Ovary (tissue), 9 donors: ENCODE measurements around the gene KRT80. TPM values are rescaled to one million over a fixed set of nuclear protein-coding genes. Genes with fewer than 3 reads are reported as not detected.

Experiments
- DNase-seq, 5 donors: peaks; one replicate each; pipeline ENCODE4 v3.0.0-alpha.2; 2019 to 2020
- H3K27ac ChIP-seq, 2 donors: fragments of 200-600 bp; one replicate each; pipeline versions ENCODE4 v1.5.1 to v1.8.0; 2019 to 2022
- H3K27me3 ChIP-seq: fragments of 200-600 bp; one replicate; pipeline ENCODE4 v1.8.0; 2022
- H3K36me3 ChIP-seq: fragments of 200-600 bp; sonication (generic); one replicate; pipeline ENCODE4 v1.5.1; 2019
- H3K4me1 ChIP-seq: one replicate; pipeline ENCODE4 v1.8.1; 2013; ENCODE audit warnings: mild to moderate bottlenecking, moderate library complexity; ENCODE audit not compliant: insufficient read depth
- H3K4me3 ChIP-seq: fragments of 200-600 bp; sonication (generic); one replicate; pipeline ENCODE4 v1.5.1; 2017
- H3K9me3 ChIP-seq, 2 donors: fragments of 200-600 bp in 1 of 2; sonication (generic) in 1 of 2; one replicate each; pipeline versions ENCODE4 v1.5.1 to v1.8.1; 2013 to 2019; ENCODE audit warnings: mild to moderate bottlenecking in 1 of 2, moderate library complexity in 1 of 2
- CTCF ChIP-seq, 3 donors: fragments of 450-650 bp in 2 of 3; fragments of 200-600 bp in 1 of 3; IDR thresholded peaks; one replicate each; pipeline versions ENCODE4 v1.5.1 to v1.8.0; 2016 to 2022; ENCODE audit warnings: antibody characterized with exemption in 3 of 3, mild to moderate bottlenecking in 1 of 3
- EP300 ChIP-seq: sonication (generic); formaldehyde crosslinking; IDR thresholded peaks from one replicate; pipeline ENCODE4 v1.6.1; 2017; ENCODE audit warnings: antibody characterized with exemption
- POLR2A ChIP-seq: fragments of 450-650 bp; IDR thresholded peaks from one replicate; pipeline ENCODE4 v1.6.1; 2017; ENCODE audit warnings: antibody characterized with exemption, mild to moderate bottlenecking, moderate library complexity
- WGBS, 3 donors: extraction: QIAGEN DNeasy Blood & Tissue Kit in 1 of 3; methylation state at CpG; one replicate each; pipeline versions ENCODE4 v1.1.5 to v1.1.7; 2013 to 2017; 5-methylcytosine and 5-hydroxymethylcytosine counted together
- intact Hi-C, 4 donors: fragments of 100-400 bp; cut with DNase I; formaldehyde crosslinking; loops; one replicate each; pipeline versions ENCODE4 v1.11.0 to v1.15.1; 2022 to 2023
- polyA plus RNA-seq, 2 donors: library from polyadenylated mRNA; stranded (reverse); fragments of 200-250 nt in 1 of 2; fragments of 350-450 nt in 1 of 2; fragmentation: Illumina TruSeq in 1 of 2; extraction: RNeasy Lipid Tissue Mini Kit (QIAGEN cat#74804) in 1 of 2; gene quantifications; one replicate each; pipeline ENCODE4 v1.2.3, GENCODE V29; 2013 to 2014
- total RNA-seq, 7 donors: library from RNA; depleted of rRNA in 2 of 7; stranded (reverse); fragments of >200 nt in 2 of 7; fragmentation: NEBNext Ultra II Directional in 3 of 7; extraction: Animal tissue kit (Norgen Biotek cat#: 25700) in 3 of 7; gene quantifications; one replicate each; pipeline versions ENCODE4 v1.1.0 to v1.2.4, GENCODE V29; 2016 to 2023
- donor health status: DM: no; HTN: no; CAD: no; lungs with moderate emphysema.
- donor health status: DM: no; HTN: no; CAD: no.
- donor health status: Bipolar disorder and iron deficiency.
- donor health status: DM: yes; HTN: yes; CAD: no.
- donor health status: DM: no; HTN: no; CAD: no.
- donor health status: DM: yes; HTN: yes; CAD: no.

The KRT80 gene
- total and polyA plus RNA-seq, 9 donors, result 0.05 to 13.2 (median 0.99) TPM; not detected in 1

- Histone ChIP-seq H3K4me3 (no peak overlapping the region), H3K4me1 (peaks cover 5% of the 10 kb centered on the region), H3K27ac (no peak overlapping the region), H3K36me3 (no peaks in the 10 kb centered on the region), H3K9me3 (no peaks in the 10 kb centered on the region), H3K27me3 (no peaks in the 10 kb centered on the region)
- 81 to 88% (median 86%) methylated on average over 13 of the region's 13 CpGs for WGBS, 3 donors
- TF ChIP-seq POLR2A (no peak), EP300 (no peak), CTCF (IDR thresholded peaks at IDR 0.05) (no peak)
- DNase-seq, result no peak
- intact Hi-C loops, result loop anchor here in 2 of 4 donors (5.0 kb wide), 2 partner anchors 42 to 112 kb away; no protein-coding TSS in a partner anchor
These were observed 26.5 kb downstream of the KRT80 start for GRCh38 chr12:52165096-52165855.

GRCh38 chr12:52164624-52165023, 27.2 kb downstream of the KRT80 start:
- TF ChIP-seq EP300, result no peak
- no peak for TF ChIP-seq CTCF (IDR thresholded peaks at IDR 0.05)
- no peak for TF ChIP-seq POLR2A
- WGBS, 3 donors, result 65 to 78% (median 72%) methylated on average over 13 of the region's 13 CpGs
- no peak overlapping the region for H3K27ac ChIP-seq
- no peaks in the 10 kb centered on the region for H3K27me3 ChIP-seq
- no peaks in the 10 kb centered on the region for H3K4me1 ChIP-seq
- DNase-seq, result no peak
- H3K9me3 ChIP-seq, result no peaks in the 10 kb centered on the region
- intact Hi-C loops, result loop anchor here in 2 of 4 donors (5.0 kb wide), 2 partner anchors 43 to 113 kb away; no protein-coding TSS in a partner anchor
- no peaks in the 10 kb centered on the region for H3K36me3 ChIP-seq
- no peak overlapping the region for H3K4me3 ChIP-seq

DNA sequence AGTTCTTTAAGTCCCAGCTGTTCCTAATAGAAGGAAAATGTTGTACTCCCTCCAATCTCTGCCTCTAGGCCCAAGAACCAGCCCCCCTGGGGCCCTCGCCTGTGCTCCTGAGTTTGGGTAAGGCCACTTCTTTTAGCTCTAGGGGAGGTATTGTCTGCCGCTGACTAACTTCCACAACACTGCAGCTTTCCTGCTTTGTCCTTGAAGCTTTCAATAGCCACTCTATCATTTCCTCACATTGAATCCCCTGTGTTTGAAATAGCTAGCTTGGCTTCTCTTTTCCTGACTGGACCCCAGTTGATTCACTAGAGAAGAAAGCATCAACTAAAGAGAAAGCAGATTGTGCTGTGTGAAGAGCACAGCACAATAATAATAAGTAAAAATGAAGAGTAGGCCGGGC, 28.8 kb downstream of the KRT80 start:
- Histone ChIP-seq H3K36me3 (no peaks in the 10 kb centered on the region), H3K4me1 (no peaks in the 10 kb centered on the region), H3K4me3 (no peak overlapping the region), H3K9me3 (no peaks in the 10 kb centered on the region), H3K27me3 (no peaks in the 10 kb centered on the region), H3K27ac (no peak overlapping the region)
- no peak for DNase-seq
- intact Hi-C loops, result no loop called here
- TF ChIP-seq CTCF (IDR thresholded peaks at IDR 0.05) (no peak), EP300 (no peak), POLR2A (no peak)
- WGBS, 3 donors, result 79 to 90% (median 83%) methylated on average over 3 of the region's 3 CpGs

- 90 to 97% (median 95%) methylated on average over 4 of the region's 4 CpGs for WGBS, 3 donors
- no peak for DNase-seq
- TF ChIP-seq EP300 (no peak), POLR2A (no peak), CTCF (IDR thresholded peaks at IDR 0.05) (no peak)
These were observed 31.6 kb downstream of the KRT80 start for GRCh38 chr12:52160200-52160599.

More at GRCh38 chr12:52160200-52160599, 31.6 kb downstream of the KRT80 start:
- H3K4me1 ChIP-seq, result no peaks in the 10 kb centered on the region
- no peaks in the 10 kb centered on the region for H3K9me3 ChIP-seq
- no peaks in the 10 kb centered on the region for H3K36me3 ChIP-seq
- intact Hi-C loops, result no loop called here
- no peak overlapping the region for H3K27ac ChIP-seq
- H3K27me3 ChIP-seq, result no peaks in the 10 kb centered on the region
- H3K4me3 ChIP-seq, result no peak overlapping the region
